SK-N-SH treated with all-trans-retinoic acid at 6 μM for 48 hours (cell line): ENCODE measurements around the gene CLP1.
"Not testable (repeated sequence)": the region's sequence is repeated elsewhere in the genome, so short reads cannot be mapped to it uniquely, and the experiment has no call there.

ENCODE experiments used
- ATAC-seq: fragments of 200-7000 bp; cut with Tn5 transposase; 3 replicates; pipeline ENCODE4 v1.9.1; 2020; ENCODE audit warnings: mild to moderate bottlenecking, moderate library complexity
- ARNTL ChIP-seq: fragments of 450-650 bp; formaldehyde crosslinking; IDR thresholded peaks from 2 replicates; pipeline ENCODE4 v1.5.0; 2020; ENCODE audit warnings: low read depth, mild to moderate bottlenecking, moderate library complexity, borderline replicate concordance
- BACH2 ChIP-seq: fragments of 250-450 bp; sonication (Bioruptor Pico); IDR thresholded peaks from 2 replicates; pipeline ENCODE4 v1.9.0; 2021; ENCODE audit warnings: mild to moderate bottlenecking, borderline replicate concordance
- CREB5 ChIP-seq: fragments of 250-450 bp; sonication (Bioruptor Pico); IDR thresholded peaks from 2 replicates; pipeline ENCODE4 v1.5.1; 2020; ENCODE audit warnings: low read depth, mild to moderate bottlenecking, moderate library complexity
- CSDC2 ChIP-seq: fragments of 250-450 bp; sonication (Bioruptor Pico); IDR thresholded peaks from 2 replicates; pipeline ENCODE4 v1.5.0; 2020; ENCODE audit warnings: mild to moderate bottlenecking, moderate library complexity
- ESRRG ChIP-seq: fragments of 250-450 bp; sonication (Bioruptor Pico); IDR thresholded peaks from 2 replicates; pipeline ENCODE4 v1.6.1; 2021; ENCODE audit warnings: mild to moderate bottlenecking
- OSR1 ChIP-seq: fragments of 250-450 bp; sonication (Bioruptor Pico); IDR thresholded peaks from 2 replicates; pipeline ENCODE4 v1.8.0; 2022; ENCODE audit warnings: moderate library complexity, mild to moderate bottlenecking, inconsistent platforms
- PATZ1 ChIP-seq: fragments of 250-450 bp; sonication (Bioruptor Pico); IDR thresholded peaks from 2 replicates; pipeline ENCODE4 v1.8.0; 2020; ENCODE audit warnings: mild to moderate bottlenecking, moderate library complexity, borderline replicate concordance
- POU6F1 ChIP-seq: fragments of 250-450 bp; sonication (Bioruptor Pico); IDR thresholded peaks from 2 replicates; pipeline ENCODE4 v1.8.0; 2021; ENCODE audit warnings: low read depth, mild to moderate bottlenecking, moderate library complexity, borderline replicate concordance
- PPARA ChIP-seq: fragments of 250-450 bp; sonication (Bioruptor Pico); IDR thresholded peaks from 2 replicates; pipeline ENCODE4 v1.5.0; 2020; ENCODE audit warnings: mild to moderate bottlenecking, borderline replicate concordance
- RARB ChIP-seq: fragments of 250-450 bp; sonication (Bioruptor Pico); IDR thresholded peaks from 2 replicates; pipeline ENCODE4 v1.8.0; 2021; ENCODE audit warnings: mild to moderate bottlenecking, moderate library complexity
- SNAI2 ChIP-seq: fragments of 250-450 bp; sonication (Bioruptor Pico); IDR thresholded peaks from 2 replicates; pipeline ENCODE4 v1.5.0; 2020; ENCODE audit warnings: mild to moderate bottlenecking, moderate library complexity
- TOX ChIP-seq: fragments of 250-450 bp; sonication (Bioruptor Pico); IDR thresholded peaks from 2 replicates; pipeline ENCODE4 v1.8.0; 2021; ENCODE audit warnings: mild to moderate bottlenecking, moderate library complexity, borderline replicate concordance
- ZC3H10 ChIP-seq: fragments of 250-450 bp; sonication (Bioruptor Pico); IDR thresholded peaks from 2 replicates; pipeline ENCODE4 v1.5.1; 2021; ENCODE audit warnings: mild to moderate bottlenecking, moderate library complexity
- ZFP3 ChIP-seq: fragments of 250-450 bp; sonication (Bioruptor Pico); IDR thresholded peaks from 2 replicates; pipeline ENCODE4 v1.5.0; 2020; ENCODE audit warnings: mild to moderate bottlenecking, moderate library complexity
- ZFP30 ChIP-seq: fragments of 450-650 bp; formaldehyde crosslinking; IDR thresholded peaks from 2 replicates; pipeline ENCODE4 v1.5.0; 2022; ENCODE audit warnings: mild to moderate bottlenecking, moderate library complexity
- ZNF565 ChIP-seq: fragments of 450-650 bp; formaldehyde crosslinking; conservative IDR thresholded peaks from 2 replicates; pipeline ENCODE4 v1.5.0; 2020; ENCODE audit warnings: low read depth, mild to moderate bottlenecking, moderate library complexity
- ZNF70 ChIP-seq: fragments of 450-650 bp; formaldehyde crosslinking; IDR thresholded peaks from 2 replicates; pipeline ENCODE4 v1.5.0; 2020; ENCODE audit warnings: mild to moderate bottlenecking, moderate library complexity
- ZNF8 ChIP-seq: fragments of 450-650 bp; formaldehyde crosslinking; IDR thresholded peaks from 2 replicates; pipeline ENCODE4 v1.5.0; 2020; ENCODE audit warnings: mild to moderate bottlenecking, moderate library complexity

CLP1 gene

GRCh38 chr11:57650739-57651090 lies 6.8 kb upstream of the CLP1 start:
- TF ChIP-seq ZFP30: no peak
- TF ChIP-seq CREB5 (CRISPR knock-in tag): no peak
- no peak for TF ChIP-seq RARB (CRISPR knock-in tag)
- TF ChIP-seq SNAI2 (CRISPR knock-in tag): no peak
- no peak for TF ChIP-seq OSR1
- TF ChIP-seq ARNTL: no peak
- TF ChIP-seq CSDC2 (CRISPR knock-in tag): no peak
- no peak for TF ChIP-seq BACH2
- ATAC-seq: no peak

GRCh38 chr11:57651408-57651807 lies 6.2 kb upstream of the CLP1 start:
- ATAC-seq: no peak
- no peak for TF ChIP-seq SNAI2 (CRISPR knock-in tag)
- no peak for TF ChIP-seq BACH2
- TF ChIP-seq ZNF565 (CRISPR knock-in tag): no peak
- TF ChIP-seq CREB5 (CRISPR knock-in tag): no peak
- no peak for TF ChIP-seq POU6F1 (CRISPR knock-in tag)
- no peak for TF ChIP-seq ESRRG
- TF ChIP-seq ZC3H10: no peak
- no peak for TF ChIP-seq CSDC2 (CRISPR knock-in tag)
- TF ChIP-seq PATZ1 (CRISPR knock-in tag): no peak
- TF ChIP-seq, all 23 proteins: peak for 0

- not testable (repeated sequence) for ATAC-seq
Observed at GRCh38 chr11:57652230-57652629, 5.3 kb upstream of the CLP1 start.

GRCh38 chr11:57652662-57653061 lies 4.9 kb upstream of the CLP1 start:
- TF ChIP-seq PPARA (CRISPR knock-in tag): no peak
- no peak for TF ChIP-seq ZNF8 (CRISPR knock-in tag)
- no peak for TF ChIP-seq RARB (CRISPR knock-in tag)
- TF ChIP-seq ZC3H10: no peak
- no peak for TF ChIP-seq CREB5 (CRISPR knock-in tag)
- TF ChIP-seq SNAI2 (CRISPR knock-in tag): no peak
- TF ChIP-seq ESRRG: no peak
- TF ChIP-seq TOX (CRISPR knock-in tag): no peak
- no peak for TF ChIP-seq ZFP3 (CRISPR knock-in tag)
- TF ChIP-seq BACH2: no peak
- no peak for TF ChIP-seq POU6F1 (CRISPR knock-in tag)
- no peak for ATAC-seq

GRCh38 chr11:57653163-57653562 lies 4.4 kb upstream of the CLP1 start:
- TF ChIP-seq ARNTL (no peak), ZC3H10 (no peak), ZNF70 (CRISPR knock-in tag) (no peak)
- ATAC-seq: no peak
